GM19324 (cell line): ENCODE results near the gene NRDE2.
A peak's percentile ranks its signal among the peaks of the same experiment; 100 is the strongest.
"Not testable (repeated sequence)": the region's sequence is repeated elsewhere in the genome, so short reads cannot be mapped to it uniquely, and the experiment has no call there.

Experiments
- ATAC-seq: cut with Tn5 transposase; IDR thresholded peaks from one replicate; pipeline ENCODE4 v1.9.1; 2021; ENCODE audit warnings: mild to moderate bottlenecking, moderate library complexity; ENCODE audit not compliant: unreplicated experiment, low FRiP score

Gene NRDE2

GRCh38 chr14:90275458-90275814, 56.3 kb downstream of the NRDE2 start:
- no peak for ATAC-seq

- no peak for ATAC-seq
Observed at GRCh38 chr14:90274808-90275457, 56.8 kb downstream of the NRDE2 start.

DNA sequence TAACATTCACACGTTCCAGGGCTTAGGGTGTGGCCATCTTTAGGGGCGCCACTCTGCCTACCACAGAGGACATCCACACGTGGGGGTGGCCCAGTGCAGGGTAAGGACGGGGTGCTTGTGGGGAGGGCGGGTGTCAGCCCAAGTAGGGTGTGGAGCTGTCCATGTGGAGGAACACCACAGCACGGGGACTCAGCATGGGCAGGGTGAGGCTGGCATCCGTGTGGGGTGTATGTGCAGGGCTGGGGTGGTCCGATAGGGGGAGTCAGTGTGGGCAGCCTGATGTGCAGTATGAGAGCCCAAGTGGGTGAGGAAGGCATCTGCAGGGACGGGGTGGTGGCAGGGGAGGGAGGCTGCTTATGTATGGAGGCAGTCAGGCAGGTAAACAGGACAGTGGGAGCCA, 57.7 kb downstream of the NRDE2 start:
- ATAC-seq: no peak

- ATAC-seq: no peak
Observed at GRCh38 chr14:90273532-90273931, 58.2 kb downstream of the NRDE2 start.

DNA sequence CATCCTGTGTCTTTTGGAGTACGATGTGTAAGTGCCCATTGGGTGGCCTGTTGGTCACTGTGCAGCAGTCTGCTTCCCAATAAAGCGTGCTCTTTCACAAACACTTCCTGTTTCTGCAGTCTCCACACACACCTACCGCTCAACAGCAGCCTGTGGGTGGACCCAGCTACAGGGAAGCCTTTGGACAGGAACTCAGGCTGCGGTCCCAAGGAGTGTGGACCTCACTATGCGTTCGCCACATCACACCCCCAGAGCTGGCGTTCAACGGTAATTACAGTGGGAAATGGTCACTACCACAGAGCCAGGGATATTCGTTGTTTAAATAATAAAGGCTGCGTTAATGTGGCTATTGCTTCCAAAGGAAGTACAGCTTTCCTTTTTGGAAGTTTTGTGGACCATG, 59.2 kb downstream of the NRDE2 start:
- no peak for ATAC-seq

GRCh38 chr14:90268420-90268819, 63.3 kb downstream of the NRDE2 start:
- ATAC-seq: no peak

DNA sequence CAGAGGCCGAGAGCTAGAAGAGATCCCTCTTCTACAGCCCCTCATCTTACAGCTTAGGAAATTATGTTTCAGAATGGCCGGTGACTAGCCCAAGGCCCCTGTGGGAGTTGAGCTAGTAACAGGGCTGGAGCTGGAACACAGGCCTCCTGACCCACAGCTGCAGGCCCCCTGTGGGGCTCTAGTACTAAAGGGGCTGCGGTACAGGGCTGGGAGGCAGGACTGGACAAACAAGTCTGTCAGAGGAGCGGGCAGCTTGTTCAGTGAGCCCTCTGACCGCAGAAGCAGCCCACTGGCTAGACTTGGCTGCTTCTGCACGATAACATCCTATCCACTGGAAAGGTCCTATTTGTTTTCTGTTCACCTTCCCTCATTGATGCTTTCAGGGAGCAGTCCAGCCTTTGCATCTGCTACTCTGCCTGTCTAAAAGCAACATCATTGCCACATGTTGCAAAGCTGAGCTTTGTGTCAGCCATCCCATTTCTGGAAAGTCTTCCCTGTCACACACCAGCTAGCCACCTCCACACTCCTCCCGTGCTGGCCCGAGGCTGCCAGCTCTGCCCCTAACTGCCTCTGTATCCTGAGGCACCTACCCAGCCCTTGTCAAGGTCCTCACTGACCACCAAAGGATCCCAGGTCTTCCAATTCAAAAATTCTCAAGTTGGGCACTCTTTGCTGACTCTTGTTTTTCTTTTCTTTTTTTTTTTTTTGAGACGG, 65.1 kb downstream of the NRDE2 start:
- no peak for ATAC-seq

DNA sequence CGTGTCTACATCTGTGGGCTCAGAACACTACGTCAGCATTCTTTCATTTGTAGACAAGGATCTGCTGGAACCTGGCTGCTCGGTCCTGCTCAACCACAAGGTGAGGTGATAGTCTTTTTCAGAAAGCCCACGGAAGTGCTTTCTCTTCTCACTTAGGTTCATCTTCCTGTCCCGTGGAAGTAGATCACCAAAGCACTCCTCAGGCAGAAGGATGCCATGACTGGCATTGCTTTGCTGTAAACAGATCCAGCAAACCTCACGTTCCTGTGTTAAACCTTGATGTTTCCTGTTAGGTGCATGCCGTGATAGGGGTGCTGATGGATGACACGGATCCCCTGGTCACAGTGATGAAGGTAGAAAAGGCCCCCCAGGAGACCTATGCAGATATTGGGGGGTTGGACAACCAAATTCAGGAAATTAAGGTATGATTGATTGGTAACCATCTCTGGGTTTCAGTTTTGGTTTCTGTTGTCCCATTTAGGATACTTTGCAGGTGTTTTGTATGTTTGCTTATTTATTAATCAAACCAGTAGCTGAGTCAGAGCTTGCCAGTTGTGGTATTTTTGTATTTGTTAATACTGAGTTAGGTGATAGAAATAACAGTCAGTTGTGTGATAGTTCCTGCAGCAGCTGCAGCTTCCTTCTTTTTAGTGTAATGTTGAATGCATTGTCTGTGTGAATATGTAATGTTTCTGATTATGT, 67.8 kb downstream of the NRDE2 start:
- peak; percentile 67 for ATAC-seq

DNA sequence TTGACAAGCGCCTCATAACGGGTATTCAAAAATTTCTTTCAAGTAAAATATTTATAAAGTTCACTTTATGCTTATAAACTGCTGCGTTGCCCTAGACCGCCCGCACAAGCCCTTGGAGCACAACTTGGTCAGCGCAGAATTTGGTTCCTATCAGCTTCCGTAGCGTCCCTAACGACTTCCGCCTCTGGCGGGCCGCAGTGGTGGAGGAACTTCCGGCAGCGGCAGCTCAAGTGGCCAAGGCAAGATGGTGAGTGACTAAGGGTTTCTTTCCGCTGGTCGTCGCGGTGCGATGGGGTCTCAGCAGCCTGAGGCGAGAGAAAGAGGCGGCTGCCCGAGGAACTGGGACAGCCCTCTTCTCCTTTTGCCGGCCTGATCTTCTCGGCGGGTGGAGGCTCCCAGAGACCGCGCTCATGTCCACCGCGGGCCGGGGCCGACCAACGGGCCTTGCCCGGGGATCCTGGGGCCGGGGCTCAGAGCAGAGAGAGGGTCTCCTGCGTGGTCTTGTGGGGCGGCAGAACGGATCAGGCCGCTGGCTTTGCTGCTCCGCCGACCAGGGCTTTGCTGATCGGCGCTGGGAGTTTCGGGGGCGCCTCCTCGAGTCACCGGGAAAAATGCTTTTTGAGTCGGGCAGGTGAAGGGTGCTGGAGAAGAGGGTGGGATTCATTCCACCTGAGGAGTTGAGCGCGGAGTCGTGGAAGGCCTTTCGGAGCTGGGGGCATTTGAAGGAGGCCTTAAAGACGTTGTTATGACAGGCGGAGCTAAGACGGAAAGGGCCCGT, 75.2 kb downstream of the NRDE2 start, which contains the start of gene PSMC1:
Gene PSMC1 (plus strand): TSS at position 200 of the 778 bp plus-strand sequence. CDS start 45 bp downstream, at position 245.
- ATAC-seq: peak; percentile 91

- no peak for ATAC-seq
Observed at GRCh38 chr14:90255871-90256270, 75.9 kb downstream of the NRDE2 start.

DNA sequence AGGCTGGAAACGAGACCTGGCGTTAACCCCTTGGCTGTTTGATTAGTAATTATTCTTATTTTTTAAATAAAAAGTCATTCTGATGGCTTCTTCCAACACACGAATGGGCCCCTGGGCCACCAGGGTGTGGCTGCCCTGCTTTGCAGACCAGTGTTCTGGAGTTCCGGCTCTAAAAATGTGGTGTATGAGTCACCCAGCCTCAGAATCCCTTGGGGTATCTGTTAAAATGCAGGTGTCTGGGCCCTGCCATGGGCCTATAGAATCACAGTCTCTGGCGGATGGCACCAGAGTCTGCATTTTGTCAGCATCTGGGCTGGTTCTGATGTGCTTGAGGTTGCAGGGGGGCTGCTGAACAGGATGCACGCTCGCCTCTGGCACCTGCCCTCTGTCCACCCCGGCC, 77.9 kb downstream of the NRDE2 start:
- no peak for ATAC-seq

DNA sequence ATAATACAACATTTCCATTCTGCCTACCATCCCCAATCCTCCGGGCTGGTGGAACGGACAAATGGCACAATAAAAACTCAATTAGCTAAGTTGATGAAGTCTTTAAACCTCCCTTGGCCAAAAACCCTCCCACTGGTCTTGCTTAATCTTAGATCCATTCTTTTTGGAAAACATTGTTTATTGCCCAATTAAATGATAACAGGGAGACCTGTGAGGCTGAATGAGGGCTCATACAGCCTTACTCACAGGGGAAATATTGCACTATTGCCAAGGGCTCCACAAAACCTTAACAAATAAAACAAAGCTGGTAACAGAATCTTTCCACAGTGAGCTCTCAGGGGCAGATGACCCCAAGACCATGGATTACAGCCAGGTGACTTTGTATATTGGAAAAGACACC, 83.1 kb downstream of the NRDE2 start:
- no peak for ATAC-seq

DNA sequence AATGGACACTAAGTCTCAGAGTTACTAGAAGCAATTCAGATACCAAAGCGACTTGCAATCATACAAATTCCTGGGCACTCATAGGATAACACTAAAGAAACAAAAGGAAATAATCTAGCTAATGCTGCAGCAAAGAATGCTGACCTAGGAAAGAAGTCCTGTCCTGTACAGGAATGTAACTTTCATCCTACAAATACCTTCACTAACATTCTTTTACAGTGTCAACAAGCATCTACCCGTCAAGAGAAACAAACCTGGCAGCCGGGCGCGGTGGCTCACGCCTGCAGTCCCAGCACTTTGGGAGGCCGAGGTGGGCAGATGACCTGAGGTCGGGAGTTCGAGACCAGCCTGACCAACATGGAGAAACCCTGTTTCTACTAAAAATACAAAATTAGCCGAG, 84.3 kb downstream of the NRDE2 start:
- ATAC-seq: not testable (repeated sequence)

DNA sequence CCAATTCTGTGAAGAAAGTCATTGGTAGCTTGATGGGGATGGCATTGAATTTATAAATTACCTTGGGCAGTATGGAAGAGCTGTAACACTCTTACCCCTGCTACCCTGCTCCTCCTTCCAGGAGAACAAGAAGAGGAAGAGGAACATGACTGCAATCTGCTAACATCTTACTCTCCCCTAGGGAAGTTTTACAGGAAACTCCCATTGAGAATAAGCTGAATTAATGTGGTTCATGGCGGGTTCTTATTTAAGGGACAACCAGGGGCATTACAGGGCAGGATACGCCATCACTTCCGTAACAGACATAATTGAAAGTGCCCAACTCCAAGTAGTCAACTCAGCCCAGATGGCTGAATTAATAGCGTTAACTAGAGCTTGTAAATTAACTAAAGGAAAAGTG, 84.8 kb downstream of the NRDE2 start:
- ATAC-seq: no peak

- ATAC-seq: no peak
Observed at GRCh38 chr14:90242444-90242843, 89.3 kb downstream of the NRDE2 start.

DNA sequence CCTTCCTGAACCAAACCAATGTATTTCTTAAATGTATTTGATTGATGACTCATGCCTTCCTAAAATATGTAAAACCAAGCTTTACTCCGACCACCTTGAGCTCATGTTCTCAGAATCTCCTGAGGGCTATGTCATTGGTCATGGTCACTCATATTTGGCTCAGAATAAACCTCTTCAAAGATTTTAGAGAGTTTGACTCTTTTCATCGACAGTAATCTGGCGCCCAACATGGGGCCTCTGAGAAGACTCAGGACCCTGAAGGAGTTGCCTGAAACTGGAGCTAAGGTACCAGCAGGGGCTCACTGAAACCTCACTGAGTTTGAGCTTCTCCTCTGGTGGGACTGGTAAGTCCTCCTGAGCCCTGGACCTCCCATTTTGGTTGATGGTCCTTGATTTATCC, 92.6 kb downstream of the NRDE2 start:
- no peak for ATAC-seq

- ATAC-seq: no peak
Observed at GRCh38 chr14:90235179-90235976, 96.4 kb downstream of the NRDE2 start.

DNA sequence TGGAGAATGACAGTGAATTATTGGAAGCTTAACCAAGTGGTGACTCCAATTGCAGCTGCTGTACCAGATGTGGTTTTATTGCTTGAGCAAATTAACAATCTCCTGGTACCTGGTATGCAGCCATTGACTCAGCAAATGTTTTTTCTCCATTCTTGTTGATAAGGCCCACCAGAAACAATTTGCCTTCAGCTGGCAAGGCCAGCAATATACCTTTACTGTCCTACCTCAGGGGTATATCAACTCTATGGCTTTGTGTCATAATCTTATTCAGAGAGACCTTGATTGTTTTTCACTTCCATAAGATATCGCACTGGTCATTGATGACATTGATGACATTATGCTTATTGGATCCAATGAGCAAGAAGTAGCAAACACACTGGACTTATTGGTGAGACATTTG, 101.8 kb downstream of the NRDE2 start:
- ATAC-seq: not testable (repeated sequence)

GRCh38 chr14:90228478-90228877, 103.3 kb downstream of the NRDE2 start:
- ATAC-seq: no peak
